ENCODE data around the gene MEIOB.
A peak's percentile ranks its signal among the peaks of the same experiment; 100 is the strongest.
"Not testable (repeated sequence)": the region's sequence is repeated elsewhere in the genome, so short reads cannot be mapped to it uniquely, and the experiment has no call there.

Gene MEIOB

DNA sequence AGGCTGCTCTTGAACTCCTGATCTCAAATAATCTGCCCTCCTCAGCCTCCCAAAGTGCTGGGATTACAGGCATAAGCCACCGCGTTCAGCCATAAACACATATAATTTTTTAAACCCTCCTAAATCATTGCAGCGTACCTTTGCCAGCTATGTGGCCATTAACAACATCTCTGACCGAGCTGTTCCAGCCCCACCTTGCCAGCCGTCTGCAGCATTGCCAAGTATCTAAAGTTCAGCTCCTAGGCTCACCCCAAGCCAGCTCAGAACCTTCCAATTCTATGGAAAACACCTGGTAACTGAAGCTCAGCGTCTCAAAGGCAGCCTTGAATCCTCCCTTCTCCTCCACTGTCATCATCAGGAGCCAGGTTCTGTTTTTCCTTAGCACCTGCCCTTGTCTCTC, 5.1 kb upstream of the MEIOB start:
- DNase-seq = no peak

DNA sequence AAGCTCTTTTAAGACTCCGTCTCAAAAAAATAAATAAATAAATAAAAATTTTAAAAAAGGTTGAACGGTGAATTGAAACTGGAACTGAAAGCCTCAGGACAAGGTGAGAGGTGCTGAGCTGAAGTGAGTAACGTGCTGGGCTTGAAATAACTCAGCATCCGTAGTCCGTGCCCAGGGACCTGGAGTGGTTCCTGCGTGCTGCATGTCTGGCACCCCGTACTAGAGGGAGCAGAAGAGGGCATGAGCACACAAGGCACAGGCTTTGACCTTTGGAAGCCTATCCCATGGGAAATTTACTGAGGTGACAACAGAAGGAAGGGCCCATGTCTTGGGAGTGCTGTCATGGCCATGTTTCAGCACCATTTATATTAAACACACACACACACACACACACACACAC, 4.5 kb upstream of the MEIOB start:
- no peak for DNase-seq

DNA sequence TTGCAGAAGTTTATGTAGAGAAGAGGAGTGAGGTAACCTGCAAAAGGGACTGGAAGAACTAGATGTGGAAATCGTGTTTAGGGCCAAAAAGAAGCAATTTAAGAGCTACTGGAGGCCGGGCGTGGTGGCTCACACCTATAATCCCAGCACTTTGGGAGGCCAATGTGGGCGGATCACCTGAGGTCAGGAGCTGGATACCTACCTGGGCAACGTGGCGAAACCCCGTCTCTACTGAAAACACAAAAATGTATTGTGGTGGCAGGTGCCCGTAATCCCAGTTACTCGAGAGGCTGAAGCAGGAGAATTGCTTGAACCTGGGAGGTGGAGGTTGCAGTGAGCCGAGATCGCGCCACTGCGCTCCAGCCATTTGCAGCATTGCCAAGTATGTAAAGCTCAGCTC, 4.1 kb upstream of the MEIOB start:
- not testable (repeated sequence) for DNase-seq

DNA sequence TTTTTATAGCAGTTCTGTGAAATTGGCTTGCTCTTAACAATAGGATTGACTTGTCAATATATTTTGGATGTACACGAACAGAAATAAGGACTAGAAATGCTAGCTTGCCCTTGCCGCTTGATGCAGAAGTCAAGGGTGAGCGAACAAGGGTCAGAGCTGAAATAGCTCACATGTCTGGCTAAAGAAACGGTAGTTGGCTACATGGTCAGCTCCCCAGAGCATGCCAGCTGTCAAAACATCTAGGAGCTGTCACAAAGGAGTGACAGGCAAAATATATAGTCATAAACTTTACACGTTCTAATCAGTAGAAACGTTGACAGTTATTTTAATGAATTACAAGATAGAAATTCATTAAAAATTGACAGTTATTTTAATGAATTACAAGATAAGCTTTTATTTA, 2.9 kb upstream of the MEIOB start:
- DNase-seq = no peak

DNA sequence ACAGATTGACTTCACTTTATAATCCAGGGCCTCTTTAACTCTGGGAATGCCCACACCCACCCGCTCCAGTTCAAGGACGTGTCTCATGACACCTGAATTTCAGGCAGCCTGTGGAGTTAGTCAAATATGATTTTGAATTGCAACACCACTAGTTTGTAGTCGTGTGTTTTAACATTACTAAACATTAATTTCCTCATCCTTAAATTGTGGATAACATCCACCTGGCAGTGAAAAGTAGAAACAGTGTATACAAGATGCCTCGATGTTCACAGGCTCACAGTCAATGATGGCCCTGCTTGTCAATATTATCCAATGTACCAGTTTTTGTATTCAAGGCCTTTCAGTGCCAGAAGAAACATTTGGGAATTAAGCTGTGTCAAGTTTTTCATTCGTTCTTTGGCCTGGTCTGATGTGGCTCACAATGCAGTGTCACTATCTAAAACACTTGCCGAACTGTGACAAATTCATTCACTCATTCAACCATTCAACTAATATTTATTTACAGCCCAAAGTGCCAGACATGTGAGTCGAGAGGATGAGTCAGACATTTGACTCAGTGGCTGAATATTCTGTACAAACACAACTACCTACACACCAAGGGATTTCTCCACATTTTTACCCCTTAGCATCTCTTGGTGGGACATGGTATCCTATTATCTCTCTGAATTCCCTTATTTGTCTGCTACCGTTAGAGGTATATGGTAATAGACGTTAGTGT, 1.4 kb downstream of the MEIOB start:
- DNase-seq = peak; percentile 68

DNA sequence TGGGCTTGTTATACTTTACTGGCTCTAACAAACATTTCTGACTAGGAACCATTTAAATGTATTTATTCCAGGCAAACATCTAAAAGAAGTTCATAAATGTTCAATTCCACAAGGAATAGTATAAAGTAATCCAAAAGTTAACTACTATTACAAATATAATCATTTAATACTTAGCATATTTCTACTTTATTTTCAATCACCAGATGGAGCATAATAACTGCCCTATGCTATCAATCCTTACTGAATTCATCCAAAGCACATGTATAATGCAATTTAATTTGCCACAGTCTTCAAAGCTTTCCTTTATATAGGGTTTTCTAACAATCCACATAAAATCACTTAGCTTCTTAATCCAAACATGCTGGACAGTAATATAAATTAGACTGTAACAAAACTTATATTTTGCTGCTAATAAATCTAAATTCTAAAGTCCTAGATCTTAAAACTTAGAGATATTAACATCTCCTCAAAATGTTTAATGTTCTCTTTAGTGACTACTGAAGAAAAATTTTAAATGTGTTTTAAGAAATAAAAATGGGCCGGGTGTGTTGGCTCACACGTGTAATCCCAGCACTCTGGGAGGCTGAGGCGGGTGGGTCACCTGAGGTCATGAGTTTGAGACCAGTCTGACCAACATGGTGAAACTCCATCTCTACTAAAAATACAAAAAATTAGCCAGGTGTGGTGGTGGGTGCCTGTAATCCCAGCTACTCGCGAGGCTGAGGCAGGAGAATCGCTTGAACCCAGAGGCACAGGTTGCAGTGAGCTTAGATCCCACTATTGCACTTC, 5.9 kb downstream of the MEIOB start:
- DNase-seq = no peak

DNA sequence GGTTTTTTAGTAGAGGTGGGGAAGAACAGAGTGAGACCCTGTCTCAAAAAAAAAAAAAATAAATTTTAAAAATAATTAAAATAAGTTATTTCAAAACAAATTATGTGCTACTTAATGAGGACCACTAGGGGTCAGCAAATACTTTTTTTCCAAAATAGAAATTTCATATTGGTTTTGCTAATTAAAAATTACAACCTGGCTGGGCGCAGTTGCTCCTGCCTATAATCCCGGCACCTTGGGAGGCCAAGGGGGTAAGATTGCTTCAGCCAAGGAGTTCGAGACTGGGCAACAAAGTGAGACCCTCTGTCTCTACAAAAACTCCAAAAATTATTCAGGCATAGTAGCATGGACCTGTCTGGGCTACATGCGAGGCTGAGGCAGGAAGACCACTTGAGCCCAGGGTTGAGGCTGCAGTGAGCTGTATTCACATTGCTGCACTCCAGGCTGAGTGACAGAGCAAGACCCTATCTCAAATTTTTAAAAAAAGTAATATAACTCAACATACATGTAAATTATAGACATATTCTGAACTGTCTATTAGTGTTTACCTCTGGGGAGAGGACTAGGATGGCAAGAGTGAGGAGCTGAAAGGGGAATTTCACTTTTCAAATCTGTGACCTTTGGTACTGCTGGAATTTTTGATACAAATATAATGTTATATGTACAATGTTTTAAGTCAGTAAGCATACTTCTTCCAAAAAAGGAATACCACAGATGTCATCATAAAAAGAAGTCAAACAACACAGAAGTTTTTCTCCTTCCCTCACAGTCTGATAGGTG, 8.1 kb downstream of the MEIOB start:
- DNase-seq = peak; percentile 51

DNA sequence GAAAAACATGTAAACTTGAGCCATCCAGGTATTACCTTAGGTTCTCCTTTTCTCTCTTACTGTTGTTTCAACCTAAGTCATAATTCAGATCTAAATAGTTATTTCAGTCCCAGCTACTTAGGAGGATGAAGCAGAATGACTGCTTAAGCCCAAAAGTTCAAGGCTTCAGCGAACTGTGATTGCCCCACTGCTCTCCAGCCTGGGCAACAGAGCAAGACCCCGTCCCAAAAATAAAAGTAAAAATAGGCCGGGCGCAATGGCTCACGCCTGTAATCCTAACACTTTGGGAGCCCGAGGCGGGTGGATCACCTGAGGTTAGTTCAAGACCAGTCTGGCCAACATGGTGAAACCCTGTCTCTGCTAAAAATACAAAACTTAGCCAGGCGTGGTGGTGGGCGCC, 9.6 kb downstream of the MEIOB start:
- DNase-seq = no peak

DNA sequence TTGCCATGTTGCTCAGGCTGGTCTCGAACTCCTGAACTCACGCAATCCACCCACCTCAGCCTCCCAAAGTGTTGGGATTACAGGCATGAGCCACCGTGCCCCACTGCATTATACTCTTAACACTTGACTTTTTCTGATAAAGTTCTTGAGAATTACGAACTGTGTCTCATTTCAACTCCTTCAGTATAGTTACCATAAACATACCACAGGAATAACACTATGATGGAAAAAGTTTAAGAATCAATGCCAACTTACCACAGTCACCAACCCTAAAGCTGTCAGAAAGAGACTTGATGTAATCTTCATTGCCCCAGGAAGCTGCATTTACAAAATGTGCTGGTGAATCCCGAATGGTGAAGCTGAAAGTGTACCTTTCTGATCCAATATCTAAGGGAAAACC, 10.2 kb downstream of the MEIOB start:
- DNase-seq = no peak

DNA sequence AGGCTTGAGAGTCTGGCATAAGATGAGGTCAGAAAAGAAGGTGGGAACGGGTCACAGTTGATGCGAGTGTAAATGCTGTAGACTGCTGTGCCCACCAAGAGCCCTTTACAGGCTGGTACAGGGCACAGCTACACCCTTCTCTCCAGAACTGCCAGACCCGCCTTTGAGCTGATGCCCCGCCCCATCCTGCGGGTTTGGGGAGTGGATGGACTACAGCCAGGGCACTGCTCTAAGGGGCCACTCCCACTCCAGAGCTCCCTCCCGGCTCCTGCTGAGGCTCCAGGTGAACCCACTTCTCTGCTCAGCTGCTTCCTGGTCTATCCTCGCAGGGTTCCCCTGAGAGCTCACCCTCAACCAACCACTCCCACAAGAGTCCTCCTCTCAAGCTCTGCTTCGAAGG, 12.3 kb downstream of the MEIOB start:
- no peak for DNase-seq

DNA sequence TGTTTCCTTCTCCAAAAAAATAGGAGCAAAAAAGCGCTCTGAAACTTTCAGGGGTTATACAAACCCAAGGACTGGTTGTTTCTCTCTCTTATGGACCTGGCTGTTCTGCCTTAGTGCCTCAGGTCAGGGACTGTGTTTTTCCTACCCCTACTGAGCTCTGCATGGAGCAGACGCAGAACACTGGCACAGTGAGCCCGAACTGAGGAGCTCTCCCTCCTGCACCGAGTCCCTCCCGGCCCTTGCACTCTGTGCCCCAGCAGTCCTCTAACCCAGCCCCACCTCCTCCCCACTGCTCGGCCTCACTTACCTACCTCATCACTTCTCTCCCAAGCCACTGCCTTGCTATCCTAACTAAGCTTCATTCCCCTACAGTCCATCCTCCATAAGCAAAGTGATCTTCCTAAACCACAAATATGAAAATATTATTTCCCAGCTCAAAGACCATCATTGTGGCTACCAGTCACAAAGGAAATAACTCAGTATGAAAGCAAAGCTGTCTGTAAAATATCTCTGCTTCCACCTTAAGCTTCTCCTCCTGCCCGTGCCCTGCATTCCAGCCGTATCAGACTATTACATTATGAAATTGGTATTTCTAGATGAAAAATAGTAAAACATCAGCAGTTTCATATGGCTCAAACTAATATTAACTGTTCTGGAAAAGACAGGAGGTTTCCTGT, 13.6 kb downstream of the MEIOB start:
- DNase-seq = peak; percentile 47

DNA sequence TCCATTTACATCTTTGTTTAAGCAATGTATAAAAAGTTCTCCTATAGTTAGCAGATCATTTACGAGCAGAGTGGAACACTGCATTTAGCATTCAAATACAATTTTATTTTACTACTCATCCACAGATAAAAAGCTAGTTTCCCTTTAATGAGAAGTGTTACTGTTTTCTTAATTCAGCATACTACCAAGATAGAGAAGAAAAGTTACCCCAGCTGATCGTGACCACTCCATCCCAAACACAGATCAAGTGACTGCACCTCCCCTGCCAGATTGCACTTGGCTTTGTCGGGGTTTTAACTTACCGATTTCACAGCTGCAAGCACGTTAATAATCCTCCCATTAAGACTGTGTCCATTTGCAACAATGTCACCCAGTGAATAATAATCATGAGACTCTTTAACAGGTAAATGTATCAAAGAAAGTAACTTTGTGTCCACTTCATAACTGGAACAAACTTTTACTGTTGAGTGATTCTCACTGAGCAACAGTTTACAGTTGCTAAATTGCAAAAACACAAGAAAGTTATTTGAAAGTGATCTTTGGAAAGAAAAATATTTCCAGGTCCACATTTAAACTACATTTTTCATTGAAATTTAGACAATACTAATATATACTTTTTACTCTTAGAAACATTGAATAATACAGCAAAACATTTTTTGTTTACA, 14.4 kb downstream of the MEIOB start:
- DNase-seq = no peak

DNA sequence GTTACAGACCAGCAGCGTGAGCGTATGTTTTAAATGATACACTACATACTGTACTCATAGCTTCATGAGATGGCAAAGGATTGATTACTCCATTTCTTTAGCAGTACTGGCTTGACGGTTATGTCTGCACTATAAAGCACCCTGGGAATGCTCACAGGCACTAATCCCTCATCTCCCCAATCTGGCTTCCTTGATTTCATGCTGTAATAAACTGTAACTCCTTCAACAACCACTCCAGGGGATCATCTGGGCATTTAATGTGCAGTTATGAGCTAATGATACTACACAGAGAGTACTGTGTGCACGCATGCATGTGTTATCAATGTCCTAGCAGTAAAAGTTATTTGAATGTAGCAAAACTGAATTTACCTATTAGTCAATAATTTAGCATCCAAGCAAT, 20.2 kb downstream of the MEIOB start:
- no peak for DNase-seq

DNA sequence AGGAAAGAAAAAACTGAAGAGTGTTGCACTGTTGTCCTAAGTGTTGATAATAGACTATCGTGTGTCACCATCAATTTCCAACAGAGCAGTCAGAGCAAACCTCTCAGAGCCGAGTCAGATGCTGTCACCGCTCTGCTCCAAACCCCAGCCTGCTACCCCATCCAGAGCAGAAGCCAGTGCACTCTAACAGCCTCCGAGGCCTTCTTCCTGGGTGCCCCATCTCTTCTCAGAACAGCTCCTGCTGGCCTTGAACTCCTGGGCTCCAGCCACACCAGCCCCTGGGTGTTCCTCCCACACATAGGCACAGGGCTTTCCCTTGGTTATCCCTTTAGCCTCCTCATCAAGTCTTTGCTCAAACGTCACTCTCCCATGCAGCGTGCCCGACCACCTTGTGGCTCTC, 21.0 kb downstream of the MEIOB start:
- DNase-seq = no peak

DNA sequence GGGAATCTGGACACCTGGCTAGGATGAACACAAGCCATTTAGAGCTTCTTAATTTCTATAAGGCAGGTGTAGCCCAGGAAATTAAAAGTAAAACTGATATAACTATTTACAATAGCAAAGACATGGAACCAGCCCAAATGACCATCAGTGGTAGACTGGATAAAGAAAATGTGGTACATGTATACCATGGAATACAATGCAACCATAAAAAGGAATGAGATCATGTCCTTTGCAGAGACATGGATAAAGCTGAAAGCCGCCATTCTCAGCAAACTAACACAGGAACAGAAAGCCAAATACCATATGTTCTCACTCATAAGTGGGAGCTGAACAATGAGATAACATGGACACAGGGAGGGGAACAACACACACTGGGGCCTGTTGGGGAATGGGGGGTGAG, 25.5 kb downstream of the MEIOB start:
- DNase-seq = no peak

DNA sequence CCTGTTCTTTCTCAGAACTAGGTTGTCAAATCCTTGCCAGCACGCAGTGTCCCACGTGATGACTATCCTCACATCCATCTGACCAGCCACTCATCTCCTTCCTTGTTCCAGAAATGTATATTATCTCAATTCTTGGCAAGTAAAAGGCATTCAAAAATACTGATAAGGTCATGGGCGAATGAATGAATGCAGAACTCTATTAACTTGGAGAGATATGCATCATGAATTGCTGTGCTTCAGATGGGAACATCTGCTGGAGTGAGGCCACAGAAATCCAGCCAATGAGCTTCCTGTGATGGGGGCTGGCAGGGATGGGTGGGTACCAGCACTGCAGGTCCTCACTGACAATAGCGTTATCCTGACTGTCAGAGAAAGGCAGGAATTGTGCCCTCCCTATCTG, 26.0 kb downstream of the MEIOB start:
- DNase-seq = no peak

DNA sequence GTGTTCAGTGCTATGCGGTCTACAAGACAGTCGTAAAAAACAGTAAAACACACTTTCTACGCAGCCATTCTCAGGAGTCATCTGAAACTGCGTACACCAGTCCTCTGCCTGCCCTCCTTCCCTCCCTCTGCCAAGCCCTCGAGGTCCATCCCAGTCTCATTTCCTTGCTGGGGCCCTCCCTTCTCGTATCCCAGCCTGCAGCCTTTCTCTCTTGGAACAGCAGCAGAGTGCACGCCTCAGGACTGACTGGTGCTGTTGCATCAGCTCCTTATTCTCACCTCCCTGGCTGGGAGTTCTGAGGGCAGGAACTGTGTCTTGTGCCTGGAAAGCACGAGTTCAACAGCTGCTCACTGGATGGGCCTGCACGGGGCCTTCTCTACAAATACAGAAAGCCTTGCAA, 32.4 kb downstream of the MEIOB start:
- peak; percentile 71 for DNase-seq

DNA sequence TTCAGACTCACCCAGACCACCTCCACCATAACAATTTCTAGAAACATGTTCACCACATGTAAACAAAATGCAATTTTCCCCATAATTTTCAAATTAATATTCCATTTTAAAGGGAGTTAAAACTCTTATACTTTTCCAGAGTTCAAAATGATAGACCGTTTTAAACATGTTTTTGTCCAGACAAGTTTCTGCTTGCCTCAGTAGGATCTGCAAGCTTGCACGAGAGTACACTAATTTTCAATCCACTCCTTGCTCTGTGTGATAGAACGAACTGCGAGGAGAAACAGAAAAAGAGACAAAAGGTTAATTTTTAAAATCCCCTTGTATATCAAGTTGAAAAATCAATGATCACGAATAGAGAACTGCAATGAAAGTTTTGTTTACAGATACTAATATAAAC, 37.9 kb downstream of the MEIOB start:
- no peak for DNase-seq

DNA sequence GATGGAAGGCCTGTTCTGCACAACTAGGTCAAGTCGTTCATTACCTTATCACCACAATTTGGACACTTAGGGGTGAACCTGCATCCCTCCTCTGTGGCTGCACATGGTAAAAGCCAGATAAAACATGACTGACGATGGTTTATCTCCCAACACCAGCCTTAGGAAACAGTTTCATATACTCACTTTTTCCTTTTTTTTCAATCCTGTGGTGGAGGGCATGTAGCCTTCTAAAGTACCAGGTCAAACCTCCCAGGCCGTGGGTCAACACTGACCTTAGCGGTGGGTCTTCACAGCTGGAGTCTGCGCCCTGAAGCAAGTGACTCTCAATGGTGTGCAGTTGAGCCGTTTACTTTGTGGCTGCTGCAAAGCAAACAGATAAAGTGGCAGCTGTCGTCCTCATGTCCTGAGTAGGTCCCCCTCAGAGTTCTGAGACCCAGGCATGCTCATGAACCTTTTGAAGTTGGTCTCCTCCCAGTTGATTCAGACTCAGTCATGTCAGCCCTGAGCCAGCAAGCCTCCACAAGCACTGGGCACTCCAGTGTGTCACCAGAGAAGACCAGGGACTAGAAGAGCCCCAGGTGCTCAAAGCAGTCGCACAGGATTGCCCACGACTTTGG, 39.0 kb downstream of the MEIOB start:
- DNase-seq = no peak

DNA sequence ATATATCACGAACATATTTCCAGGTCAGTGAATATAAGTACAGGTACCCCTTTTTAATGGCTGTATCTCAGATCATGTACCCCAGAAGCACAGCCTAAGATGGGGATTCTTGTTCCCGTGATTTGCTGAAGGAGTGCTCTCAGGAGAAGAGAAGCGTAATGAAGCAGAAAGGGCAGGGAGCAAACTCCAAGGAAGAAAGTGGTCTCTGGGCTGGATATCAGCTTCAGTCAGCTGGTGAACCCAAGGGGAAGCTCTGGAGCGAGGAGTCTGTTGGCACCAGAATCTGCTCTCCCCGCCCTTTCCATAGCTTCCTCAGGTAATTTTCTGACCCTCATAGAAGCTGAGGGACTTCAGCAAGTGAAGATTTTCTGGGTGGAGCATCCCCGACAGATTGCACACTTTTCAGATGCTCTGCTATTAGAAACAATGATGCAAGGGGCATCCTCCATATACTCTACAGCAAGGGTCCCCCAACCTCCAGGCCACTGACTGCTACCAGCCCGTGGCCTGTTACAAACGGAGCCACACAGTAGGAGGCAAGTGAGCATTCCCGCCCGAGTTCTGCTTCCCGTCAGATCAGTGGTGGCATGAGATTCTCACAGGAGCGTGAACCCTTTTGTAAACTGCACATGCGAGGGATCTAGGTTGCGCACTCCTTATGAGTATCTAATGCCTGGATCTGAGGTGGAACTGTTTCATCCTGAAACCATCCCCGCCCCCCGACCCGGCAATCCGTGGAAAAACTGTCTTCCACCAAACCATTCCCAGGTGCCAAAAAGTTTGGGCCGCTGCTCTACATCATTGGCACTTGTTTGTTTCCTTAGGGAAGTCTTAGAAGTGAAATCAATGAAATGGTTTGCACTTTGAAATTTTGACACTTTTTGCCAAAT, 40.5 kb downstream of the MEIOB start:
- no peak for DNase-seq

DNA sequence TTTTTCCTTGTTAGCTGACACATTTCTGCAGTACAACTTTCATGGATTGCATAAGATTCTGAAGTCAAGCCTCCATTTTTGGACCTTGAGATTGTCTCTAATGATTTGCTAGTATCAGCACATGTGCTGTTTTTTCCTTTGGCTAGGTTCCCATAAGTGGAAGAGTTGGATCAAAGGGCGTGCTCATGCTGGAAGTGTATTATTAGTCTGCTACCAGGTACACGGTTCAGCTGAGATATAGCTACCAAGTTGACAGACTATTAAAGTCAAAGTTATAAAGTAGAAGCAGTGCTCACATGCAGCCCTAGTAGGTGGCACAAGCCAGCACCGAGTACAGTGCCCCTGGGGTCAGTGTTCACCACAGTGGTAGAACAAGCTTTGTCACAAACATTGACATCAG, 41.8 kb downstream of the MEIOB start:
- DNase-seq = no peak

All from fibroblast of skin of scalp (primary cell).